GM15510 (cell line): Measurements from ENCODE around the gene GALR2.

Experiments used
- POLR2A ChIP-seq: IDR thresholded peaks from 3 replicates; pipeline ENCODE4 v1.6.1; 2011; ENCODE audit warnings: borderline replicate concordance; ENCODE audit not compliant: insufficient read length; ENCODE audit errors: extremely low read depth

The GALR2 gene

GRCh38 chr17:76074390-76075363 lies at the start of gene GALR2:
Gene GALR2, plus strand, starts transcription at chr17:76074781. Its CDS starts 103 bp downstream, at chr17:76074884.
- TF ChIP-seq POLR2A, result no peak

GRCh38 chr17:76025294-76025693 lies 49.3 kb upstream of the GALR2 start:
- no peak for TF ChIP-seq POLR2A

GRCh38 chr17:76026714-76027158 lies 47.8 kb upstream of the GALR2 start:
- no peak for TF ChIP-seq POLR2A

GRCh38 chr17:76027159-76027839 lies 47.3 kb upstream of the GALR2 start, which contains the start of gene EVPL:
Gene EVPL, minus strand, starts transcription at chr17:76027306. Its CDS starts 108 bp downstream, at chr17:76027198.
- no peak for TF ChIP-seq POLR2A

GRCh38 chr17:76032073-76032779 lies 42.4 kb upstream of the GALR2 start:
- TF ChIP-seq POLR2A, result no peak

GRCh38 chr17:76032780-76033108 lies 41.8 kb upstream of the GALR2 start:
- TF ChIP-seq POLR2A, result no peak

- TF ChIP-seq POLR2A, result no peak
Observed at GRCh38 chr17:76033139-76033538, 41.4 kb upstream of the GALR2 start.

- TF ChIP-seq POLR2A, result no peak
Observed at GRCh38 chr17:76034428-76035350, 39.9 kb upstream of the GALR2 start.

GRCh38 chr17:76036497-76037261 lies 37.9 kb upstream of the GALR2 start:
- TF ChIP-seq POLR2A, result no peak

- no peak for TF ChIP-seq POLR2A
Observed at GRCh38 chr17:76038050-76038449, 36.5 kb upstream of the GALR2 start.

- no peak for TF ChIP-seq POLR2A
Observed at GRCh38 chr17:76039121-76039520, 35.5 kb upstream of the GALR2 start.

GRCh38 chr17:76040376-76040775 lies 34.2 kb upstream of the GALR2 start:
- no peak for TF ChIP-seq POLR2A

- TF ChIP-seq POLR2A, result no peak
Observed at GRCh38 chr17:76046064-76046463, 28.5 kb upstream of the GALR2 start.
